GM12874 (cell line): Measurements from ENCODE around the gene PPP3R1.

ENCODE experiments used
- CTCF ChIP-seq: IDR thresholded peaks from 2 replicates; pipeline ENCODE4 v1.5.1; 2011; ENCODE audit warnings: low read depth, mild to moderate bottlenecking, control low read depth, low read length, moderate library complexity; ENCODE audit not compliant: insufficient read depth

Gene PPP3R1

GRCh38 chr2:68231061-68231372, 21.3 kb downstream of the PPP3R1 start:
- no peak for TF ChIP-seq CTCF

GRCh38 chr2:68230241-68231060, 21.9 kb downstream of the PPP3R1 start:
- TF ChIP-seq CTCF: no peak

GRCh38 chr2:68226794-68227193, 25.5 kb downstream of the PPP3R1 start:
- TF ChIP-seq CTCF: no peak

GRCh38 chr2:68225119-68225632, 27.2 kb downstream of the PPP3R1 start:
- TF ChIP-seq CTCF: peak; percentile 46

- TF ChIP-seq CTCF: no peak
These were observed 28.9 kb downstream of the PPP3R1 start for GRCh38 chr2:68223419-68223818.

- TF ChIP-seq CTCF: no peak
These were observed 30.0 kb downstream of the PPP3R1 start for GRCh38 chr2:68222287-68222686.

- no peak for TF ChIP-seq CTCF
These were observed 33.9 kb downstream of the PPP3R1 start for GRCh38 chr2:68218343-68218901.
